Measurements from ENCODE around the gene PDZD2. TPM values are rescaled to one million over a fixed set of nuclear protein-coding genes. Genes with fewer than 3 reads are reported as not detected.

The PDZD2 gene
- total RNA-seq, 1 experiment from 2014 or later, result 0.37 TPM

DNA sequence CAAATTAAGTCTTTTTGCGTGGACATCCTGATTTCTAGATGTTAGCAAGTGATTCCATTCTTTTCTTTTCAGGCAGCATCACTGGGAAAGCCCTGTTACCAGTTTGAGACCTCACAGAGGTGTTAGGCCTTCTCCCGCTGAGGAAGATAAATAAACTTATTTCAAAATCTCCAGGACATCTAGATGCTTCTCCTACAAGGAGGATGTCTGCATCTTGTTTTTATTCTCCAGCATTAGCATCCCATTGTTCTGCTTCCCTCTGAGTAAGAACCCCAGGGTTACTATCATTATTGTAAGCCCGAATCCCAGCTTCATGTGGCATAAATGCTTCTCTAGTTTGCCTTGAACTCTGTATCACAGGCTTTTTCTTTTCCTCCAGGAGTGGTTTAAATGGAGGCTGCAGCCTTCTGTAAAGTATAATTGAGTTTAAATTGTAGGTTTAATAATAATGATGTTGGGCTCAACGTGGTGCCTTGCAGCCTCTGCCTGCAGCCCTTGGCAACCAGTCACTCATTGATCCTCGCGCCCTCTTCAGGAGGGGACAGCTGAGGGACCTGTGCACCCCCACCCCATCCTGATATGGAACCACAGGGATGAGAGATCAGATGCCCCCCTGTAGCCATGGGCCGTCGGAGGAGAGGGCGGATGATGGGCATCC lies 114.9 kb downstream of the PDZD2 start (continued):
- TF ChIP-seq, protein P1, sequence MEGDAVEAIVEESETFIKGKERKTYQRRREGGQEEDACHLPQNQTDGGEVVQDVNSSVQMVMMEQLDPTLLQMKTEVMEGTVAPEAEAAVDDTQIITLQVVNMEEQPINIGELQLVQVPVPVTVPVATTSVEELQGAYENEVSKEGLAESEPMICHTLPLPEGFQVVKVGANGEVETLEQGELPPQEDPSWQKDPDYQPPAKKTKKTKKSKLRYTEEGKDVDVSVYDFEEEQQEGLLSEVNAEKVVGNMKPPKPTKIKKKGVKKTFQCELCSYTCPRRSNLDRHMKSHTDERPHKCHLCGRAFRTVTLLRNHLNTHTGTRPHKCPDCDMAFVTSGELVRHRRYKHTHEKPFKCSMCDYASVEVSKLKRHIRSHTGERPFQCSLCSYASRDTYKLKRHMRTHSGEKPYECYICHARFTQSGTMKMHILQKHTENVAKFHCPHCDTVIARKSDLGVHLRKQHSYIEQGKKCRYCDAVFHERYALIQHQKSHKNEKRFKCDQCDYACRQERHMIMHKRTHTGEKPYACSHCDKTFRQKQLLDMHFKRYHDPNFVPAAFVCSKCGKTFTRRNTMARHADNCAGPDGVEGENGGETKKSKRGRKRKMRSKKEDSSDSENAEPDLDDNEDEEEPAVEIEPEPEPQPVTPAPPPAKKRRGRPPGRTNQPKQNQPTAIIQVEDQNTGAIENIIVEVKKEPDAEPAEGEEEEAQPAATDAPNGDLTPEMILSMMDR (IDR thresholded peaks at IDR 0.05 in 2 of 3, conservative IDR thresholded peaks at IDR 0.05 in 1 of 3; ENCODE audit: borderline replicate concordance in 1 of 3, insufficient read depth in 1 of 3, low read depth in 2 of 3, low read length in 2 of 3), result no peak
- TF ChIP-seq CBX3 (IDR thresholded peaks at IDR 0.05; ENCODE audit: low read depth), result no peak
- no peak for TF ChIP-seq SP1 (IDR thresholded peaks at IDR 0.05; ENCODE audit: low read depth)

DNA sequence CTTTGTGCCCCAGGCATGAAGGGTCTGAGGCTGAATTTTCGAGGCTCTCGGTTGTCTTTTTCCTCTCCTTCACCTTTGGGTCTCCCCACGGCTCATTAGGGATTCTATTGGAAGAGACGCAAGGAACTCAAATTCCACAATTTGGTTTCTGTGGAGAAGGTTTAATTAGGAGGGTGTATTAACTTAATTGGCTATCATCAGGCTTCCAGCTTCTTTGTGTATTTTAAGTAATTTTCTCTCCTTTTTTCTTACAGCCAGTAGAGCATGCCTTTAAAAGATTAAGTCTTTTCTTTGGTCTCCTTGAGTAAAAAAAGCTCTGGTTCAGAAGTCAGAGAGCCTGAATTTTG lies 115.4 kb downstream of the PDZD2 start:
- no peak overlapping the region for H3K27ac ChIP-seq (ENCODE audit: low read depth, low read length)
- H3K9me2 ChIP-seq (ENCODE audit: insufficient read depth), result no peaks in the 10 kb centered on the region
- ChIA-PET RAD21 (ENCODE audit: low non-redundant PET in 1 of 2, low total read pairs in 2 of 2, uncharacterized antibody in 2 of 2, unreplicated experiment in 2 of 2) (no interaction called here), POLR2A (no interaction called here), CTCF (no interaction called here)
- TF ChIP-seq, protein P2, sequence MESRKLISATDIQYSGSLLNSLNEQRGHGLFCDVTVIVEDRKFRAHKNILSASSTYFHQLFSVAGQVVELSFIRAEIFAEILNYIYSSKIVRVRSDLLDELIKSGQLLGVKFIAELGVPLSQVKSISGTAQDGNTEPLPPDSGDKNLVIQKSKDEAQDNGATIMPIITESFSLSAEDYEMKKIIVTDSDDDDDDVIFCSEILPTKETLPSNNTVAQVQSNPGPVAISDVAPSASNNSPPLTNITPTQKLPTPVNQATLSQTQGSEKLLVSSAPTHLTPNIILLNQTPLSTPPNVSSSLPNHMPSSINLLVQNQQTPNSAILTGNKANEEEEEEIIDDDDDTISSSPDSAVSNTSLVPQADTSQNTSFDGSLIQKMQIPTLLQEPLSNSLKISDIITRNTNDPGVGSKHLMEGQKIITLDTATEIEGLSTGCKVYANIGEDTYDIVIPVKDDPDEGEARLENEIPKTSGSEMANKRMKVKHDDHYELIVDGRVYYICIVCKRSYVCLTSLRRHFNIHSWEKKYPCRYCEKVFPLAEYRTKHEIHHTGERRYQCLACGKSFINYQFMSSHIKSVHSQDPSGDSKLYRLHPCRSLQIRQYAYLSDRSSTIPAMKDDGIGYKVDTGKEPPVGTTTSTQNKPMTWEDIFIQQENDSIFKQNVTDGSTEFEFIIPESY (IDR thresholded peaks at IDR 0.05; ENCODE audit: extremely low read depth, insufficient replicate concordance, low read length), result no peak
- TF ChIP-seq, protein P3, sequence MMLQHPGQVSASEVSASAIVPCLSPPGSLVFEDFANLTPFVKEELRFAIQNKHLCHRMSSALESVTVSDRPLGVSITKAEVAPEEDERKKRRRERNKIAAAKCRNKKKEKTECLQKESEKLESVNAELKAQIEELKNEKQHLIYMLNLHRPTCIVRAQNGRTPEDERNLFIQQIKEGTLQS (IDR thresholded peaks at IDR 0.05), result no peak
- no peak for TF ChIP-seq CEBPB (IDR thresholded peaks at IDR 0.05; ENCODE audit: low read depth)
- TF ChIP-seq, protein P1 (IDR thresholded peaks at IDR 0.05 in 2 of 3, conservative IDR thresholded peaks at IDR 0.05 in 1 of 3; ENCODE audit: borderline replicate concordance in 1 of 3, insufficient read depth in 1 of 3, low read depth in 2 of 3, low read length in 2 of 3), result no peak
- TF ChIP-seq CBX3 (IDR thresholded peaks at IDR 0.05; ENCODE audit: low read depth), result no peak
- TF ChIP-seq FOSL1 (IDR thresholded peaks at IDR 0.05; ENCODE audit: low read depth), result no peak
- no peak for TF ChIP-seq POLR2A (IDR thresholded peaks at IDR 0.05; ENCODE audit: borderline replicate concordance, extremely low read depth, insufficient read depth, insufficient read length)
- no TSS peak for BruUV-seq (replicated peaks)
- H3K4me2 ChIP-seq (ENCODE audit: low read length), result no peak overlapping the region
- no peak overlapping the region for H3K9ac ChIP-seq (ENCODE audit: low read length)
- no peak overlapping the region for H2AFZ ChIP-seq (ENCODE audit: low read depth, low read length, poor library complexity, severe bottlenecking)
- H3K27me3 ChIP-seq (ENCODE audit: insufficient read depth, low read length), result no peaks in the 10 kb centered on the region
- no peak overlapping the region for H3K4me3 ChIP-seq (replicated peaks in 1 of 2; ENCODE audit: low read depth in 1 of 2, low read length in 2 of 2)
- no peaks in the 10 kb centered on the region for H3K36me3 ChIP-seq (ENCODE audit: control insufficient read depth in 1 of 2, insufficient read depth in 2 of 2, low read length in 2 of 2)
- DNase-seq (ENCODE audit: low read depth, low spot score) (no peak), ATAC-seq (no peak)
- no peaks in the 10 kb centered on the region for H4K20me1 ChIP-seq (ENCODE audit: insufficient read depth)
- H3K79me2 ChIP-seq (ENCODE audit: insufficient read depth, low read length), result no peaks in the 10 kb centered on the region
- no peaks in the 10 kb centered on the region for H3K4me1 ChIP-seq (ENCODE audit: control insufficient read depth in 1 of 2, insufficient read depth in 2 of 2, low read length in 2 of 2)
- H3K9me3 ChIP-seq (ENCODE audit: control insufficient read depth in 1 of 2, insufficient read depth in 1 of 2, low read depth in 1 of 2, low read length in 2 of 2), result no peaks in the 10 kb centered on the region
- intact Hi-C loops (cut with micrococcal nuclease), result no loop called here
